ENCODE results near the gene NEXMIF.
A peak's percentile ranks its signal among the peaks of the same experiment; 100 is the strongest.
"Not testable (repeated sequence)": the region's sequence is repeated elsewhere in the genome, so short reads cannot be mapped to it uniquely, and the experiment has no call there.

Gene NEXMIF

GRCh38 chrX:74890676-74891430, 34.4 kb downstream of the NEXMIF start:
- Mint-ChIP-seq H3K27me3 (ENCODE audit: low read depth) (no peaks in the 10 kb centered on the region), H3K9me3 (peaks cover 10% of the 10 kb centered on the region), H3K4me1 (peaks cover 6% of the 10 kb centered on the region), H3K4me3 (no peak overlapping the region), H3K27ac (peak overlapping the region in 1 of 3 experiments; percentile 7), H3K36me3 (ENCODE audit: low read depth) (no peaks in the 10 kb centered on the region)
- no peak for TF ChIP-seq CTCF (IDR thresholded peaks at IDR 0.05; ENCODE audit: unreplicated experiment in 3 of 3)

GRCh38 chrX:74882383-74882782, 42.9 kb downstream of the NEXMIF start:
- not testable (repeated sequence) for H3K27me3 Mint-ChIP-seq (ENCODE audit: low read depth); H3K4me1 Mint-ChIP-seq; H3K4me3 Mint-ChIP-seq; H3K36me3 Mint-ChIP-seq (ENCODE audit: low read depth); H3K27ac Mint-ChIP-seq
- H3K9me3 Mint-ChIP-seq = peaks cover 38% of the 10 kb centered on the region

- Mint-ChIP-seq H3K4me1 (no peaks in the 10 kb centered on the region), H3K27me3 (ENCODE audit: low read depth) (no peaks in the 10 kb centered on the region), H3K9me3 (peaks cover 44% of the 10 kb centered on the region), H3K27ac (no peak overlapping the region), H3K36me3 (ENCODE audit: low read depth) (peaks cover 4% of the 10 kb centered on the region), H3K4me3 (no peak overlapping the region)
- no peak for TF ChIP-seq CTCF (IDR thresholded peaks at IDR 0.05; ENCODE audit: unreplicated experiment in 3 of 3)
Observed at GRCh38 chrX:74865725-74866124, 59.5 kb downstream of the NEXMIF start.

GRCh38 chrX:74853255-74853654, 72.0 kb downstream of the NEXMIF start:
- Mint-ChIP-seq H3K36me3 (ENCODE audit: low read depth) (no peaks in the 10 kb centered on the region), H3K27ac (no peak overlapping the region), H3K27me3 (ENCODE audit: low read depth) (no peaks in the 10 kb centered on the region), H3K4me3 (no peak overlapping the region), H3K9me3 (peaks cover 57% of the 10 kb centered on the region), H3K4me1 (no peaks in the 10 kb centered on the region)
- TF ChIP-seq CTCF (IDR thresholded peaks at IDR 0.05; ENCODE audit: unreplicated experiment in 3 of 3) = no peak

GRCh38 chrX:74835566-74835965, 89.7 kb downstream of the NEXMIF start:
- Mint-ChIP-seq H3K9me3 (peaks cover 7% of the 10 kb centered on the region), H3K36me3 (ENCODE audit: low read depth) (no peaks in the 10 kb centered on the region), H3K27ac (no peak overlapping the region), H3K4me1 (no peaks in the 10 kb centered on the region), H3K4me3 (no peak overlapping the region), H3K27me3 (ENCODE audit: low read depth) (no peaks in the 10 kb centered on the region)
- no peak for TF ChIP-seq CTCF (IDR thresholded peaks at IDR 0.05; ENCODE audit: unreplicated experiment in 3 of 3)

- H3K9me3 Mint-ChIP-seq = peaks cover 20% of the 10 kb centered on the region
- H3K27ac Mint-ChIP-seq; H3K4me1 Mint-ChIP-seq; H3K27me3 Mint-ChIP-seq (ENCODE audit: low read depth); H3K4me3 Mint-ChIP-seq; H3K36me3 Mint-ChIP-seq (ENCODE audit: low read depth): not testable (repeated sequence)
Observed at GRCh38 chrX:74819797-74820196, 105.5 kb downstream of the NEXMIF start.

- no peak for TF ChIP-seq CTCF (IDR thresholded peaks at IDR 0.05; ENCODE audit: unreplicated experiment in 3 of 3)
- Mint-ChIP-seq H3K27me3 (ENCODE audit: low read depth) (no peaks in the 10 kb centered on the region), H3K4me1 (no peaks in the 10 kb centered on the region), H3K4me3 (no peak overlapping the region), H3K36me3 (ENCODE audit: low read depth) (no peaks in the 10 kb centered on the region), H3K27ac (no peak overlapping the region), H3K9me3 (peaks cover 8% of the 10 kb centered on the region)
Observed at GRCh38 chrX:74814681-74815080, 110.6 kb downstream of the NEXMIF start.
